HL-60/S4 (cell line): ENCODE results near the gene ADPRHL1.
"Not testable (repeated sequence)": the region's sequence is repeated elsewhere in the genome, so short reads cannot be mapped to it uniquely, and the experiment has no call there.

Experiments used
- in situ Hi-C: fragments of 300-500 bp; cut with MboI; formaldehyde crosslinking; loops from 2 replicates; pipeline ENCODE4 v1.14.3; 2022; ENCODE audit warnings: low sequenced_read_pairs

ADPRHL1 gene

GRCh38 chr13:113479179-113479578 lies 25.9 kb upstream of the ADPRHL1 start:
- in situ Hi-C loops, result no loop called here

GRCh38 chr13:113477724-113478123 lies 24.4 kb upstream of the ADPRHL1 start:
- in situ Hi-C loops, result no loop called here

- in situ Hi-C loops, result no loop called here
Observed at GRCh38 chr13:113476811-113477210, 23.5 kb upstream of the ADPRHL1 start.

- in situ Hi-C loops, result no loop called here
Observed at GRCh38 chr13:113475911-113476310, 22.6 kb upstream of the ADPRHL1 start.

- in situ Hi-C loops, result no loop called here
Observed at GRCh38 chr13:113475280-113475679, 22.0 kb upstream of the ADPRHL1 start.

- in situ Hi-C loops, result no loop called here
Observed at GRCh38 chr13:113474179-113474578, 20.9 kb upstream of the ADPRHL1 start.

GRCh38 chr13:113472355-113473025 lies 19.2 kb upstream of the ADPRHL1 start:
- in situ Hi-C loops, result no loop called here

GRCh38 chr13:113471844-113472243 lies 18.6 kb upstream of the ADPRHL1 start:
- in situ Hi-C loops, result no loop called here

GRCh38 chr13:113470635-113471163 lies 17.4 kb upstream of the ADPRHL1 start:
- in situ Hi-C loops, result not testable (repeated sequence)

GRCh38 chr13:113470073-113470472 lies 16.8 kb upstream of the ADPRHL1 start:
- in situ Hi-C loops, result no loop called here

GRCh38 chr13:113469582-113469981 lies 16.3 kb upstream of the ADPRHL1 start:
- in situ Hi-C loops, result no loop called here

GRCh38 chr13:113468472-113469201 lies 15.3 kb upstream of the ADPRHL1 start:
- in situ Hi-C loops, result no loop called here

- in situ Hi-C loops, result no loop called here
Observed at GRCh38 chr13:113468029-113468428, 14.7 kb upstream of the ADPRHL1 start.

- in situ Hi-C loops, result no loop called here
Observed at GRCh38 chr13:113466383-113466782, 13.1 kb upstream of the ADPRHL1 start.

GRCh38 chr13:113465300-113465699 lies 12.0 kb upstream of the ADPRHL1 start:
- in situ Hi-C loops, result no loop called here

GRCh38 chr13:113464476-113464875 lies 11.2 kb upstream of the ADPRHL1 start:
- in situ Hi-C loops, result no loop called here

GRCh38 chr13:113461022-113461751 lies 7.9 kb upstream of the ADPRHL1 start:
- in situ Hi-C loops, result no loop called here

- in situ Hi-C loops, result no loop called here
Observed at GRCh38 chr13:113460599-113460998, 7.3 kb upstream of the ADPRHL1 start.

- in situ Hi-C loops, result no loop called here
Observed at GRCh38 chr13:113460064-113460555, 6.8 kb upstream of the ADPRHL1 start.

GRCh38 chr13:113458253-113459065 lies 5.2 kb upstream of the ADPRHL1 start:
- in situ Hi-C loops, result no loop called here

- in situ Hi-C loops, result no loop called here
Observed at GRCh38 chr13:113457510-113457909, 4.2 kb upstream of the ADPRHL1 start.
